ENCODE results near the gene PIK3CG. TPM values are rescaled to one million over a fixed set of nuclear protein-coding genes. Genes with fewer than 3 reads are reported as not detected.
A peak's percentile ranks its signal among the peaks of the same experiment; 100 is the strongest.

The PIK3CG gene
- total and polyA plus RNA-seq, 10 of the 15 experiments (the other 5 are each of a cell fraction or from before 2014, with no cell fraction given), result 0.79 to 7.6 (median 5.2) TPM

GRCh38 chr7:106853250-106853908 lies 11.7 kb upstream of the PIK3CG start:
- RAD21 ChIA-PET (ENCODE audit: unreplicated experiment), result no interaction called here

GRCh38 chr7:106855540-106856132 lies 9.4 kb upstream of the PIK3CG start:
- ATAC-seq (peak; percentile 62), DNase-seq (ENCODE audit: low read depth, low spot score) (no peak), FAIRE-seq (no peak)
- Histone ChIP-seq H3K27ac (ENCODE audit: control insufficient read depth, insufficient read depth) (no peak overlapping the region), H3K4me2 (ENCODE audit: control insufficient read depth, insufficient read depth) (no peak overlapping the region), H3K9ac (ENCODE audit: control insufficient read depth, insufficient read depth, low read length) (no peak overlapping the region), H3K4me3 (no peak overlapping the region), H3K36me3 (ENCODE audit: control insufficient read depth in 2 of 2, insufficient read depth in 2 of 2, low read length in 1 of 2) (no peaks in the 10 kb centered on the region), H3K4me1 (ENCODE audit: control insufficient read depth, insufficient read depth, low read length) (no peaks in the 10 kb centered on the region; the same call in 1 of the 2 replicates), H4K20me1 (ENCODE audit: control insufficient read depth, insufficient read depth) (no peaks in the 10 kb centered on the region), H3K79me2 (ENCODE audit: control insufficient read depth, insufficient read depth, low read length) (no peaks in the 10 kb centered on the region), H3K9me3 (replicated peaks; ENCODE audit: control insufficient read depth, insufficient read depth, low read length) (no peaks in the 10 kb centered on the region; the same call in 1 of the 3 replicates), H2AFZ (ENCODE audit: control insufficient read depth, low read depth, low read length) (no peak overlapping the region), H3K27me3 (replicated peaks in 1 of 2; ENCODE audit: control insufficient read depth in 2 of 2, insufficient read depth in 2 of 2, low read length in 1 of 2) (no peaks in the 10 kb centered on the region; a peak in 1 of 4 replicates)
- in situ Hi-C loops (cut with MboI) (no loop called here), intact Hi-C loops (cut with micrococcal nuclease; ENCODE audit: unreplicated experiment) (no loop called here)
- SMC1A ChIA-PET (ENCODE audit: uncharacterized antibody, unreplicated experiment), result interaction anchor here (1.1 to 1.3 kb wide), 2 partner anchors 10 to 11 kb away, joined by 3 read pairs; no protein-coding TSS in a partner anchor
- BruUV-seq (replicated peaks), result no TSS peak
- CTCF ChIA-PET, result interaction anchor here (0.9 to 1.3 kb wide), 2 partner anchors 8 to 9 kb away, joined by 3 read pairs; partner anchors contain the start of gene PIK3CG
- RAD21 ChIA-PET (ENCODE audit: unreplicated experiment), result interaction anchor here (0.6 kb wide), 1 partner anchor 297 kb away, joined by 3 read pairs; no protein-coding TSS in a partner anchor
- POLR2A ChIA-PET, result no interaction called here
- WGBS (ENCODE audit: insufficient coverage, insufficient replicate concordance, low lambda C conversion rate, missing lambda C conversion rate), result 30% methylated on average over 6 of the region's 6 CpGs
- TF ChIP-seq IRF4 (IDR thresholded peaks at IDR 0.05; ENCODE audit: low read depth, low read length) (no peak), CREB1 (IDR thresholded peaks at IDR 0.05; ENCODE audit: low read depth) (no peak), BHLHE40 (IDR thresholded peaks at IDR 0.05; ENCODE audit: borderline replicate concordance in 1 of 2, low read depth in 2 of 2, low read length in 1 of 2) (no peak), ZNF592 (IDR thresholded peaks at IDR 0.05) (no peak), RB1 (IDR thresholded peaks at IDR 0.05; ENCODE audit: borderline replicate concordance) (no peak)

More at GRCh38 chr7:106853250-106853908, 11.7 kb upstream of the PIK3CG start:
- ChIA-PET SMC1A (ENCODE audit: uncharacterized antibody, unreplicated experiment) (no interaction called here), POLR2A (no interaction called here), CTCF (no interaction called here)
- TF ChIP-seq LARP7 (IDR thresholded peaks at IDR 0.05) (no peak), SP1 (IDR thresholded peaks at IDR 0.05; ENCODE audit: low read depth, low read length) (no peak), RB1 (IDR thresholded peaks at IDR 0.05; ENCODE audit: borderline replicate concordance) (no peak), BMI1 (IDR thresholded peaks at IDR 0.05; ENCODE audit: borderline replicate concordance) (no peak), ZSCAN29 (IDR thresholded peaks at IDR 0.05) (no peak), USF2 (IDR thresholded peaks at IDR 0.05; ENCODE audit: borderline replicate concordance, low read depth, low read length) (no peak)
- no TSS peak for BruUV-seq (replicated peaks)
- no peak overlapping the region for H3K4me3 ChIP-seq
- ATAC-seq (no peak), FAIRE-seq (no peak), DNase-seq (ENCODE audit: low read depth, low spot score) (no peak)
- no peak overlapping the region for H3K4me2 ChIP-seq (ENCODE audit: control insufficient read depth, insufficient read depth)
- H3K9ac ChIP-seq (ENCODE audit: control insufficient read depth, insufficient read depth, low read length), result no peak overlapping the region
- no peak overlapping the region for H2AFZ ChIP-seq (ENCODE audit: control insufficient read depth, low read depth, low read length)
- no peaks in the 10 kb centered on the region; a peak in 1 of 4 replicates for H3K27me3 ChIP-seq (replicated peaks in 1 of 2; ENCODE audit: control insufficient read depth in 2 of 2, insufficient read depth in 2 of 2, low read length in 1 of 2)
- in situ Hi-C loops (cut with MboI) (no loop called here), intact Hi-C loops (cut with micrococcal nuclease; ENCODE audit: unreplicated experiment) (no loop called here)
- H3K36me3 ChIP-seq (ENCODE audit: control insufficient read depth in 2 of 2, insufficient read depth in 2 of 2, low read length in 1 of 2), result no peaks in the 10 kb centered on the region
- H3K9me3 ChIP-seq (replicated peaks; ENCODE audit: control insufficient read depth, insufficient read depth, low read length), result no peaks in the 10 kb centered on the region; the same call in 2 of the 3 replicates
- H3K27ac ChIP-seq (ENCODE audit: control insufficient read depth, insufficient read depth), result no peak overlapping the region
- no peaks in the 10 kb centered on the region for H4K20me1 ChIP-seq (ENCODE audit: control insufficient read depth, insufficient read depth)
- H3K4me1 ChIP-seq (ENCODE audit: control insufficient read depth, insufficient read depth, low read length), result no peaks in the 10 kb centered on the region
- WGBS (ENCODE audit: insufficient coverage, insufficient replicate concordance, low lambda C conversion rate, missing lambda C conversion rate), result 32% methylated on average over 9 of the region's 9 CpGs
- no peaks in the 10 kb centered on the region for H3K79me2 ChIP-seq (ENCODE audit: control insufficient read depth, insufficient read depth, low read length)
